ENCODE results near the gene THSD7A.
"Not testable (repeated sequence)": the region's sequence is repeated elsewhere in the genome, so short reads cannot be mapped to it uniquely, and the experiment has no call there.

THSD7A gene

DNA sequence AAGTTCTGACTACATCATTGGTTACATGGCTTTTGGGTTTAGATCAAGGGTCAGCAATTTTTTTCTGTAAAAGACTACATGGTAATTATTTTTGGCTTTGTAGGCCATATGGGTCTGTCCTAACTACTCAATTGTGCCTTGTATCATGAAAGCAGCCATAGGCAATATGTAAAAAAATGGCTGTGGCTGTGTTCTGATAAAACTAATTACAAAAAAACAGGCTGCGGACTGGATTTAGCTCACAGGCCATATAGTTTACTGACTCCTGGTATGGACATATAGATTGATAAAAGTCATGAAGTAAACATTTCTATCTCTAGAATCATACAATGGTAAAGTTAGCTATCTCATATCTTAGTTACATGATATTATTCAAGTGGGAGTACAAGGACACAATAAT is 375.4 kb downstream of the THSD7A start:
- no peaks in the 10 kb centered on the region for H3K9me3 ChIP-seq (ENCODE audit: control extremely low read depth in 1 of 5, control insufficient read depth in 4 of 5, insufficient read depth in 2 of 5, low read depth in 1 of 5, low read length in 4 of 5)
- H3K4me1 ChIP-seq (ENCODE audit: control extremely low read depth in 1 of 4, control insufficient read depth in 4 of 4, insufficient read depth in 4 of 4, low read length in 3 of 4): no peaks in the 10 kb centered on the region
- WGBS (ENCODE audit: insufficient coverage): no CpG with 5 or more reads among the region's 1 CpG
- ChIA-PET CTCF (no interaction called here), POLR2A (no interaction called here)
- H3K36me3 ChIP-seq (ENCODE audit: control insufficient read depth in 4 of 4, insufficient read depth in 4 of 4, low read length in 3 of 4): no peaks in the 10 kb centered on the region
- H3K27ac ChIP-seq (ENCODE audit: insufficient read depth in 1 of 2, low read depth in 1 of 2, low read length in 2 of 2, poor library complexity in 1 of 2, severe bottlenecking in 2 of 2): no peak overlapping the region
- H3K27me3 ChIP-seq (replicated peaks in 2 of 5; ENCODE audit: control insufficient read depth in 4 of 5, insufficient read depth in 5 of 5, low read length in 4 of 5): no peaks in the 10 kb centered on the region
- no peak overlapping the region for H3K4me3 ChIP-seq (ENCODE audit: control insufficient read depth in 1 of 7, extremely low read depth in 1 of 7, insufficient read depth in 4 of 7, low read depth in 2 of 7, low read length in 6 of 7)
- DNase-seq: no peak

DNA sequence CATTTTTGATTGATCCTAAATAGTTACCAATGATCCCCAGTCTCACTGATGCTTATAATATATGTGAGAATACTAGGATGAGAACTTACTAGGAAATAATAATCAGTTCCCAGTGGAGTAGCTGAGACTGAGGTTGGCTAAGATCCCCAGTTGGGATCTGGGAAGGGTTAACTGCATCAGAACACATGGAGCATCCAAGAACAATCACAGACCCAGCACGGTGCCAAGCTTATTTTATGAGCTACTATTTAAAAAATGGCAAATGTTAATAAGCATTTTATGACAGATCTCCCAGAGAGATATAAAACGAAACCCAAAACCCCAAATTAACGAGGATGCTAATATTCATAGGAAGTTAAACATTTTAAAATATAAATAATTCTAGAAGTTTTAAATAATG is 379.5 kb downstream of the THSD7A start:
- no peaks in the 10 kb centered on the region for H3K36me3 ChIP-seq (ENCODE audit: control insufficient read depth in 4 of 4, insufficient read depth in 4 of 4, low read length in 3 of 4)
- no peak overlapping the region for H3K27ac ChIP-seq (ENCODE audit: insufficient read depth in 1 of 2, low read depth in 1 of 2, low read length in 2 of 2, poor library complexity in 1 of 2, severe bottlenecking in 2 of 2)
- ChIA-PET POLR2A (no interaction called here), CTCF (no interaction called here)
- H3K27me3 ChIP-seq (replicated peaks in 2 of 5; ENCODE audit: control insufficient read depth in 4 of 5, insufficient read depth in 5 of 5, low read length in 4 of 5): no peaks in the 10 kb centered on the region
- no peaks in the 10 kb centered on the region for H3K4me1 ChIP-seq (ENCODE audit: control extremely low read depth in 1 of 4, control insufficient read depth in 4 of 4, insufficient read depth in 4 of 4, low read length in 3 of 4)
- H3K9me3 ChIP-seq (ENCODE audit: control extremely low read depth in 1 of 5, control insufficient read depth in 4 of 5, insufficient read depth in 2 of 5, low read depth in 1 of 5, low read length in 4 of 5): no peaks in the 10 kb centered on the region
- DNase-seq: no peak
- WGBS (ENCODE audit: insufficient coverage): no CpG with 5 or more reads among the region's 3 CpGs
- H3K4me3 ChIP-seq (ENCODE audit: control insufficient read depth in 1 of 7, extremely low read depth in 1 of 7, insufficient read depth in 4 of 7, low read depth in 2 of 7, low read length in 6 of 7): no peak overlapping the region

DNA sequence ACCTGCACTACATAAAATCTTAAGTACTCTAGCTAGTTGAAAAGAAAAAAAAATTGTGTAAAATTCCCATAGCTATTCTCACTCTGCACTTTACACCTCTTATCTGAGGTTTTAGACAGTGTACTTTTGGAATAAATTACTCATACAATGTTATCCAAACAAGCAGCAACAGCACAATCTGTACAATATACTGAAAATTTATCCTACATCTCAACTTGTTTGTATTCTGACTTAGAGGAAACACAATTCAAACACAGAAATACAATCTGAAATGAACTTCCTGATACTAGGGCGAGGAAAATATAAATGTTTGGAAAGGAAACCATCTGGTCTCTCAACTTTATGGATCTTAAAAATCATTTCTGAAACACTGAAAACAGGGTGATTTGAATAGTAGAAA is 381.7 kb downstream of the THSD7A start:
- H3K9me3 ChIP-seq (ENCODE audit: control extremely low read depth in 1 of 5, control insufficient read depth in 4 of 5, insufficient read depth in 2 of 5, low read depth in 1 of 5, low read length in 4 of 5): no peaks in the 10 kb centered on the region
- H3K27me3 ChIP-seq (replicated peaks in 2 of 5; ENCODE audit: control insufficient read depth in 4 of 5, insufficient read depth in 5 of 5, low read length in 4 of 5): no peaks in the 10 kb centered on the region
- DNase-seq: no peak
- no CpG with 5 or more reads among the region's 1 CpG for WGBS (ENCODE audit: insufficient coverage)
- H3K27ac ChIP-seq (ENCODE audit: insufficient read depth in 1 of 2, low read depth in 1 of 2, low read length in 2 of 2, poor library complexity in 1 of 2, severe bottlenecking in 2 of 2): no peak overlapping the region
- H3K4me1 ChIP-seq (ENCODE audit: control extremely low read depth in 1 of 4, control insufficient read depth in 4 of 4, insufficient read depth in 4 of 4, low read length in 3 of 4): no peaks in the 10 kb centered on the region
- ChIA-PET CTCF (no interaction called here), POLR2A (no interaction called here)
- H3K4me3 ChIP-seq (ENCODE audit: control insufficient read depth in 1 of 7, extremely low read depth in 1 of 7, insufficient read depth in 4 of 7, low read depth in 2 of 7, low read length in 6 of 7): no peak overlapping the region
- peaks cover 0 to 2% (median 0%) of the 10 kb centered on the region in 4 experiments for H3K36me3 ChIP-seq (ENCODE audit: control insufficient read depth in 4 of 4, insufficient read depth in 4 of 4, low read length in 3 of 4)

DNA sequence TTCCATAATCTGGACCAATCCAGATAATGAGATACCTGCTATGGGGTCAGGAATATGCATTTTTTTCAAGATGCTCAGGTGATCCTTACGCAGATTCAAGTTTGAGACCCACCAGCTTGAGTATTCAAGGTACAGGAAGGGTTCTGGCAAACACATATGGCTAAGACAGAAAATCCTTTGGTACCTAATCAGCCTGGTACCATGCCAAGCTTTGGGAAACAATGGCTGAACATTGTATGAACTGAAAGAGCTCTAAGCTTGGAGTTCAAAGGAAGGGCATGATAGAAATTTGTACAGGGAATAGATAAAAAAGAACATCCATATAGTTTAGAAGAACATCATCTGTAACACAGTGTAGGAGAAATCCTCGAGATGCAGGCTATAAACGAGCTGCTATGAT is 382.7 kb downstream of the THSD7A start:
- no peak for DNase-seq
- no peaks in the 10 kb centered on the region for H3K9me3 ChIP-seq (ENCODE audit: control extremely low read depth in 1 of 5, control insufficient read depth in 4 of 5, insufficient read depth in 2 of 5, low read depth in 1 of 5, low read length in 4 of 5)
- WGBS (ENCODE audit: insufficient coverage): 100% methylated on average over 1 of the region's 3 CpGs
- no peaks in the 10 kb centered on the region for H3K4me1 ChIP-seq (ENCODE audit: control extremely low read depth in 1 of 4, control insufficient read depth in 4 of 4, insufficient read depth in 4 of 4, low read length in 3 of 4)
- H3K27ac ChIP-seq (ENCODE audit: insufficient read depth in 1 of 2, low read depth in 1 of 2, low read length in 2 of 2, poor library complexity in 1 of 2, severe bottlenecking in 2 of 2): no peak overlapping the region
- ChIA-PET CTCF (no interaction called here), POLR2A (no interaction called here)
- H3K36me3 ChIP-seq (ENCODE audit: control insufficient read depth in 4 of 4, insufficient read depth in 4 of 4, low read length in 3 of 4): peaks cover 0 to 2% (median 0%) of the 10 kb centered on the region in 4 experiments
- H3K27me3 ChIP-seq (replicated peaks in 2 of 5; ENCODE audit: control insufficient read depth in 4 of 5, insufficient read depth in 5 of 5, low read length in 4 of 5): no peaks in the 10 kb centered on the region
- H3K4me3 ChIP-seq (ENCODE audit: control insufficient read depth in 1 of 7, extremely low read depth in 1 of 7, insufficient read depth in 4 of 7, low read depth in 2 of 7, low read length in 6 of 7): no peak overlapping the region

DNA sequence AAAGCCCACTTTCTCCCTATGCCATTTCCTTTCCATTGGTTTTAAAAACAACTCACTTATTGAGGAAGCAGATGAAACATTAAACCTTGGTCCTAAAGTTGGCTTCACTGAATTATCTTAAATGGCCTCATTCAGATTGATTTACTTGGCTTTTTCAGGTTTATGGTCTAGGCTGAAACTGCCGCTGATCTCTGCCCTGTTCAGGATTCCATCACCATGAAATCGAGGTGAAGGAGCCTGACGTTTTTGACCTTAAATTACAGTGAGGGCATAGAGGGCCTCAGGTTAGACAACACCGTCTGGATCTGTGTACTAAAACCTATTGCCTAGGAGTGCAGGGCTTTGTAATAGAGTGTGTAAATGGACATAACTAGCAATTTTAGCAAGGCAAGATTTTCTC is 383.7 kb downstream of the THSD7A start:
- Histone ChIP-seq H3K4me1 (ENCODE audit: control extremely low read depth in 1 of 4, control insufficient read depth in 4 of 4, insufficient read depth in 4 of 4, low read length in 3 of 4) (no peaks in the 10 kb centered on the region), H3K27me3 (replicated peaks in 2 of 5; ENCODE audit: control insufficient read depth in 4 of 5, insufficient read depth in 5 of 5, low read length in 4 of 5) (no peaks in the 10 kb centered on the region), H3K4me3 (ENCODE audit: control insufficient read depth in 1 of 7, extremely low read depth in 1 of 7, insufficient read depth in 4 of 7, low read depth in 2 of 7, low read length in 6 of 7) (no peak overlapping the region), H3K9me3 (ENCODE audit: control extremely low read depth in 1 of 5, control insufficient read depth in 4 of 5, insufficient read depth in 2 of 5, low read depth in 1 of 5, low read length in 4 of 5) (no peaks in the 10 kb centered on the region), H3K27ac (ENCODE audit: insufficient read depth in 1 of 2, low read depth in 1 of 2, low read length in 2 of 2, poor library complexity in 1 of 2, severe bottlenecking in 2 of 2) (no peak overlapping the region), H3K36me3 (ENCODE audit: control insufficient read depth in 4 of 4, insufficient read depth in 4 of 4, low read length in 3 of 4) (peaks cover 0 to 2% (median 0%) of the 10 kb centered on the region in 4 experiments)
- ChIA-PET POLR2A (no interaction called here), CTCF (no interaction called here)
- DNase-seq: no peak
- 100% methylated on average over 4 of the region's 4 CpGs for WGBS (ENCODE audit: insufficient coverage)

DNA sequence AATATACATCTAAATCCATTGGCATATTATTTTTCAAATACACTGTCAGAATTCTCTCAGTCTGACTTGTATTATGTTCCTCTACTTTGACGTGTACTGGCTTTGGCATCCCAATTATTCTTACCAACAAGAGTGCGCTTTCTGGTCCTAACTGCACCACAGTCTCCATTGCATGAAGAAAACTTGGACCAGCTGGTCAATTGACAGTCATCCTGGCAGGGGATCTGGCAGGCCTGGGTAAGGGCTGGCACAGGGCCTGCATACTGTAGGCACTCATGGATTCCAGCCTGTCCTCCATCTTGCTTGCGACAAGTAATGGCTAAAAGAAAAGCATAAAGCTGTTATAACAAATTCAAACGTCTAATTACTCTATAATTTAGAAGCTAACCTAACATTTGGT is 384.9 kb downstream of the THSD7A start:
- no peak overlapping the region for H3K4me3 ChIP-seq (ENCODE audit: control insufficient read depth in 1 of 7, extremely low read depth in 1 of 7, insufficient read depth in 4 of 7, low read depth in 2 of 7, low read length in 6 of 7)
- POLR2A ChIA-PET: no interaction called here
- WGBS (ENCODE audit: insufficient coverage): 100% methylated on average over 2 of the region's 4 CpGs
- H3K27me3 ChIP-seq (replicated peaks in 2 of 5; ENCODE audit: control insufficient read depth in 4 of 5, insufficient read depth in 5 of 5, low read length in 4 of 5): no peaks in the 10 kb centered on the region
- peaks cover 0 to 2% (median 0%) of the 10 kb centered on the region in 4 experiments for H3K36me3 ChIP-seq (ENCODE audit: control insufficient read depth in 4 of 4, insufficient read depth in 4 of 4, low read length in 3 of 4)
- no peaks in the 10 kb centered on the region for H3K4me1 ChIP-seq (ENCODE audit: control extremely low read depth in 1 of 4, control insufficient read depth in 4 of 4, insufficient read depth in 4 of 4, low read length in 3 of 4)
- H3K9me3 ChIP-seq (ENCODE audit: control extremely low read depth in 1 of 5, control insufficient read depth in 4 of 5, insufficient read depth in 2 of 5, low read depth in 1 of 5, low read length in 4 of 5): no peaks in the 10 kb centered on the region
- DNase-seq: no peak
- H3K27ac ChIP-seq (ENCODE audit: insufficient read depth in 1 of 2, low read depth in 1 of 2, low read length in 2 of 2, poor library complexity in 1 of 2, severe bottlenecking in 2 of 2): no peak overlapping the region
- CTCF ChIA-PET: no interaction called here

DNA sequence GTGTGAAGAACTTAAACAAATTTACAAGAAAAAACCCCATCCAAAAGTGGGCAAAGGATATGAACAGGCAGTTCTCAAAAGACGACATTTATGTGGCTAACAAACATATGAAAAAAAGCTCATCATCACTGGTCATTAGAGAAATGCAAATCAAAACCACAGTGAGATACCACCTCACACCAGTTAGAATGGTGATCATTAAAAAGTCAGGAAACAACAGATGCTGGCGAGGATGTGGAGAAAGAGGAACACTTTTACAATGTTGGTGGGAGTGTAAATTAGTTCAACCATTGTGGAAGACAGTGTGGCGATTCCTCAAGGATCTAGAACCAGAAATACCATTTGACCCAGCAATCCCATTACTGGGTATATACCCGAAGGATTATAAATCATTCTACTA is 388.1 kb downstream of the THSD7A start:
- POLR2A ChIA-PET: not testable (repeated sequence)

More for the DNA sequence above, 388.1 kb downstream of the THSD7A start:
- H3K27ac ChIP-seq (ENCODE audit: insufficient read depth in 1 of 2, low read depth in 1 of 2, low read length in 2 of 2, poor library complexity in 1 of 2, severe bottlenecking in 2 of 2); H3K9me3 ChIP-seq (ENCODE audit: control extremely low read depth in 1 of 5, control insufficient read depth in 4 of 5, insufficient read depth in 2 of 5, low read depth in 1 of 5, low read length in 4 of 5); H3K36me3 ChIP-seq (ENCODE audit: control insufficient read depth in 4 of 4, insufficient read depth in 4 of 4, low read length in 3 of 4); H3K4me1 ChIP-seq (ENCODE audit: control extremely low read depth in 1 of 4, control insufficient read depth in 4 of 4, insufficient read depth in 4 of 4, low read length in 3 of 4); CTCF ChIA-PET; H3K27me3 ChIP-seq (replicated peaks in 2 of 5; ENCODE audit: control insufficient read depth in 4 of 5, insufficient read depth in 5 of 5, low read length in 4 of 5); DNase-seq; H3K4me3 ChIP-seq (ENCODE audit: control insufficient read depth in 1 of 7, extremely low read depth in 1 of 7, insufficient read depth in 4 of 7, low read depth in 2 of 7, low read length in 6 of 7): not testable (repeated sequence)
- WGBS (ENCODE audit: insufficient coverage): no CpG with 5 or more reads among the region's 4 CpGs

All from common myeloid progenitor, CD34-positive (primary cell).